H4 (cell line): Measurements from ENCODE around the gene HSPG2. TPM values are rescaled to one million over a fixed set of nuclear protein-coding genes. Genes with fewer than 3 reads are reported as not detected.

Experiments
- DNase-seq: peaks from one replicate; pipeline ENCODE4 v3.0.0-alpha.2; 2015; ENCODE audit warnings: low spot score
- total RNA-seq: library from RNA; depleted of rRNA; stranded (reverse); fragments of >200 nt; shearing (Covaris generic); gene quantifications from 2 replicates; pipeline ENCODE4 v1.2.3, GENCODE V29; 2014

The HSPG2 gene
- total RNA-seq, 1 experiment from 2014 or later, result 8.9 TPM

DNA sequence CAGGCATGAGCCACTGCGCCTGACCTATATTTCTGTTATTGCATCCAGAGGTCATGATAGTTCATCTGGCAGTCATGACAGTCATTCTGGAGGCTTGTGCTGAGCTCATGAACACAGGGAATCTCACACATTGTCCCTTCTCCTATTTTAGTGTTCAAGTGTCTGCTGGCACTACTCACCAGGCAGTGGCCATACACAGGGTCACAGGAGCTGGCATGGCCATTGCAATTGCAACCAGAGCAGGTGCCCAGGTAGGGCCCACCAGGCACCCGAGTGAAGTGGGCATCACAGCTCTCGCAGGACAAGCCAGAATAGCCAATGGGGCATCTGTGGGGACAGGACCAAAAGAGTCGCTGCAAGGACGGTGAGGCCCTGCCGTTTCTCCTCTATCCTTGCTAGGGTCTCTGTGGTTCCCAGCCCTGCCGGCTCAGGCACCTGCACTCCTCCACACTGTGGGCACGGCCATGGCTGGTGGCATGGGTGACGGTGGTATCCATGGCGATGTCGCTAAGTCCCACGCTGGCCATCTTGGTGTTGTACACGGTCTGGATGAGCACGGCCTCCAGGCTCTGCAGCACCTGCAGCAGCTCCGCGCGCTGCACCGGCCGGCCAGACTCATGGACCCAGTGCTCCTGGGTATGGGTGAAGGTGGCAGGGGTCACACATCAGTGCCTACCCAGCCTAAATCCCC, 57.0 kb downstream of the HSPG2 start:
- no peak for DNase-seq

DNA sequence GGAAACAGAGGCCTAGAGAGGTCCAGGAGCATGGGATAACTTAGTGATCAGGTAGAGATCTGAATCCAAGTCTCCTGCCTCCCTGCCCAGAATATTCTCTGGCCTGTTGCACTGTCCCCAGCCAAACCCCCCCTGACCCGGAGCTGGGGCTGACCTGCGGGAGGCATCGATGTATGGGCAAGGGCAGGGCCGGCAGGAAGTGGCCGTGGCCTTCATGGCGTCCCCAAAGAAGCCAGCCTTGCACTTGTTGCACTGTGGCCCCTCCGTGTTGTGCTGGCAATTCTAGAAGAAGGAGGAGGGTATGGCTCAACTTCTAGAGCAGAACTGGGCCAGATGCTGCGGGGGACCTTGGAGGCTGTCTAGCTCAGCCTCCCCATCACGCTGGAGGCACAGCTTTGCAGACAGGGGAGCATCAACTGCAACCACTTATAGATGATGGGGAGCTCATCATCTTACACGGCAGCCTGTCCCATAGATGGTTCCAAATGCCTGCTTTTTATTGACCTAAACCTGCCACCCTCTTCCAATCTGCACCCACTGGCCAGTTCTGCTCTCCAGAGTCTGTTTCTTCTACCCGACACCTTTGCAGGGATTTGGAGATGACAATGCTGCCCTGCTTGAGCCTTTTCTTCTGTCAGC, 58.2 kb downstream of the HSPG2 start:
- no peak for DNase-seq

DNA sequence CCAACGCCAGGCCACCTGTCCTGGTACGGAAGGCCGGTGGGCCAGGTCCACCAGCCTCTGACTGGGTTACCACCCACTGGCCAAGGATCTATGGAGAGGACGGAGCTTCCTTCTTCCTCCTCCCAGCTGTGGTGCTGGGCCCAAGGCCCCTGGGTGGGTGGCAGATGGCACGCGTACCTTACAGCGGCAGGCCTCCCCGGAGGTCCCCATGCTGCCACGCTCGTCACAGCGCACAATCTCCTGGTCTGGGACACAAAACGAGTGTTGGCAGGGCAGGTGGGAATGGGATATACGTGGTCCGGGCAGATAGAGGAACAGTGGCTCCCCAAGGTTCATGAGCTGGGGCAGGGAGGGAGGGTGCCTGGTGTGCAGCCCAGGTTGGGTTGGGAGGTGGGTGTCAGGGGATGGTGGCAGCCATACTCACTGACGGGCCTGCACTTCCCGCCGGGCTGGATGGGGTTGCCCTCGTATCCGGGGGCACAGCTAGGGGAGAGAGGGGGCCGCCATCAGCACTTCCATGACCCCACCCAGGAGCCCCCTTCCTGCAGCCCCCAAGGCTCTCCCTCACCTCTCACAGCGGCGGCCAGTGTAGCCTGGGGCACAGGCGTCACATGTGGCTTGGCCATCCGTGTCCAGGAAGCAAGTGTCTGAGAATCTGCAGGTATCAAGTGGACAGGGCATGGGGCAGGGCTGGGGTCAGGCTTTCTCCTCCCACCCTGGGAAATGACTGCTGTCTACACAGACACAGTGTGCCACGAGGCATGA, 58.9 kb downstream of the HSPG2 start:
- no peak for DNase-seq

DNA sequence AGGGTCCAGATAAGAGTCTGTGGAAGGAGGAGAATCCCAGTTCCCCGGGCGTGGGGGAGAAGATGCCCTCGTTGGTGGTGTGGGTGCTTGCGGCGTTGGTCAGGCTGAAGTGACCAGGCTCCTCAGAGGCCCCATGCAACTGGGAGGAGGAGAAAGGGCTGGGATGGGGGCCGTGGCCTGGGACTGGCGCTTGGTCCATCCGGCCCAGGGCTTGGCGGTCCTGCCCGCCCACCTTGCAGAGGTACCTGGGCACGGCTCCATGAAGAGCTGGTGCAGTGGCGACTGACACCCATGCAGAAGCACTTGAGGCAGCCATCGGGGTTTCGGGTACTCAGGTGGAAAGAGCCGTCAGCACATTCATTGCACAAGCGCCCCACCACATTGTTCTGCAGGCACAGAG, 60.8 kb downstream of the HSPG2 start:
- no peak for DNase-seq

DNA sequence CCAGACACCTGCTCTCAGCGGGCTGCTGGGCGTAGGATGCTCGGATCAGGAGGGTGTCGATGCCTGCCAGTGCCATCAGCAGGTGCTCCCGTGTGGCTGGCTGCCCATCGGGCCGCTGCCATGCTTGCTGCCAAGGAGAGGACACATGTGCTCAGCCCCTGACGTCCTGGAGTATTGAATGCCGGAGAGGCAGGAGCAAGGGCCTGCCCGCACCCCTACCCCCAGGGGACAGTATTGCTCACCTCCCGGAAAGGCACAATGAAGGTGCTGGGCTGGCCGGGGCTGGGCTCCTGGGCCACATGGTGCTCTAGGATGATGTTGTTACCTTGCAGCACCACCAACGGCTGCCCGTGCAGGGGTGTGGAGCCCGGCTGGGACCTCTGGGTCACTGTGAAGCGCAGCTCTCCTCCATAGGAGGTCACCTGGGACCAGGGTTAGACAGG, 61.5 kb downstream of the HSPG2 start:
- DNase-seq, result no peak

DNA sequence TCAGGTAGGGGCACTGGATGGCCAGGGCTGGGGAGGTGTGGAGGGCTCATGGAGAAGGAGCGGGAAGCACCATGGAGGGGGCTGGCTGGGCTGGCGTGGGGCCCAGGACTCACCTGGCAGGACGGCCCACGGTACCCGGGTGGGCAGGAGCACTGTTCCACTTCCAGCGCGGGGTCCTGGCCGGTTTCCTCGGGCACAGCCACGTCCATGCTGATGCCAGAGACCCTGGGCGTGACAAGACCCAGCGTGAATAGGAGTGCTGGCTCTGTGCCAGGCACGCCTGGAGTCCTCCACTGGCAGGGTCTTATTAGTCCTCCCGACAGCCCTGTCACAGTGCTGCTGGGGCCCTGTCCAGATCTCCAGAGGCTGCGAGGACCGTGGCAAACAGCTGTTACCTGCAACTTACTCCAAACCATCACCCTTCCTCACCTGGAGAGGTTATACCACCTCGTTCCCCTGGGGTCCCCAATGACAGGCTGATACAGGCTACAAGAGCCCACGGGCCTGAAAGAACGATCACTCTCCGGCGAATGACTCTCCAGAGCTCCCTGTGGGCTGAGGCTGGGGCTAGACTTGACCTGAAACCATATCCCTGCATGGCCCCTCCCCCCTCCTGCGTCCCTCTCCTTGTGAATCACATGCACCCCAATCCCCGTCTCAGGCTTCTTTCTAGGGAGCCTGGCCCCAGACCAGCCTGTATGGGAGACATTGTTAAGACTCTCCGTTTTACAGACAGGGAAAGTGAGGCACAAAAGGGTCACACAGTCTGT, 62.1 kb downstream of the HSPG2 start:
- no peak for DNase-seq

DNA sequence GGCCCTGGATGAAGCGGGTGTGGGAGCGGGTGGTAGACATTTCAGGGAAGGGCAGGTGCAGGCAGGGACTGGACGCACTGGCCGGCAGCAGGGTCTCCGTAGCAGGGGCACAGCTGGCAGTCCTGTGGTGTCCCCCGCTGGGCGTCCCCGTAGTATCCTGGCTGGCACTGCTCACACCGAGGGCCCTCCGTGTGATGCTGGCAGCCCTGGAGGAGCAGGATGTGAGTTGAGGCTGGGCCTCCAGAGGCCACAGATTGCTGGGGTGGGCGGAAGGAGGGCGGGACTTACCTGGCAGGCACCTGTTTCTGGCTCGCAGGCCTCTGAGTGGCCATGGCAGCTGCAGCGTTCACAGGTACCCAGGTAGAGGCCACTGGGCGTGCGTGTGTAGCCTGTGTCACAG, 62.8 kb downstream of the HSPG2 start:
- DNase-seq, result no peak

DNA sequence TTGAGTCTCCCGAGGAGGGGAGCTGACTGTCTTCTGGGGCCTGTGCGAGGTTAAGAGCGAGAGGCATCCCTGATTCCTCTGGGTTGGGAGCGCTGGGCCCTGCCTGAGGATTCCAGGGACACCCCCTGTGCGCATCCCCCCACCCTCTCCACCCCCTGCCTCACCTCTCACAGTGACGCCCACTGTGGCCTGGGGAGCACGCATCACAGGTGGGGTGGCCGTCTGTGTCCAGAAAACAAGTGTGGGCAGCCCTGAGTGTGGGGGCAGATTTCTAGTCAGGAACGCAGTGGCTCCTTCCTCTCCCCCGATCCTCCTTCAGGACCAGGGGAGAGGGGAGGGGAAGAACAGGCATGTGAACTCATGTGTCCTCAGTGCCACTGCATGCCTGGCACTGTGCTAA, 63.3 kb downstream of the HSPG2 start:
- DNase-seq, result no peak

DNA sequence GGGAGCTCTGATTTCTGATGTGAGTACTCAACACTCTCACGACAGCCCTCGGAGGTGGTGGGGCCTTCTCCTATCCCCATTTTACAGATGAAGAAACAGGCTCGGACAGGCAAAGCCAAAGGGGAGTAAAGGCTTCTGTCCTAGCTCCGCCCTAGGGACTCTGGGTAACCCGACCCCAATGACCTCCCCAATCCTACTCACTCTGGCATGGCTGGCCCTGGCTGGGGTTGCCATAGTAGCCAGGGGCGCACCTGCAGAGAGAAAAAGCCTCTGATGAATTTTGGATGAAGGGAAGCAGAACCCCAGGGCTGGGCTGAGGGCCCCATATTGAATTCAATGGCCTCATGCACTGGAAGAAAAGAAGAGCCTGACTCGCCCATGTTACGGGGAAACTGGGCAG, 63.9 kb downstream of the HSPG2 start:
- no peak for DNase-seq

DNA sequence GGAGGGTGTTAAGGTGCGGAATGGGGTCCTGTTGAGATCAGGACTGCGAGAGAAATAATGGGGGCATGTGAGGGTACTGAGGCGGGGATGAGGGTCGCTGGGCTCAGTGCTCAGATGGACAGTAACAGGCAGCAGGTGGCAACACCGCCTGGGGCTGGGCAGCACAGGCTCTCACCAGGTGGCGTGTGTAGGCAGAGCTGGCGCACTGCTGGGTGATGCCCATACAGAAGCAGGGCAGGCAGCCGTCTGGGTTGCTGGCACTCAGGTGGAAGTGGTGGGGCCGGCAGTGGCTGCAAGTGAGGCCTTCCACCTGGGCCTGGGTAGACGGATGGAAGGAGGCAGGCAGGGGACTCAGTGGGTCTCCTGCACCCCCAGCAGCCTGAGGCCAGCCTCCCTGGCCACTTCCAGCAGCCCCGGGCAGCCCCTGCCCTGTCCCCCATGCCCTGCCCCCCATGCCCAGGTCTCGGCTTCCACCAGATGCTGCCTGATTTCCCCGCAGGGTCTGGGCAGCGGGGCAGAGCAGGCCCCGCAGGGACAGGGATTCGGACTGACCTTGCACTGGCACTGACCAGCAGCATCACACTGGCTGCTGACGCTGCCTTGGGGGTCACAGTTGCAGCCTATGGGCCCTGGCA, 64.5 kb downstream of the HSPG2 start:
- DNase-seq, result no peak

DNA sequence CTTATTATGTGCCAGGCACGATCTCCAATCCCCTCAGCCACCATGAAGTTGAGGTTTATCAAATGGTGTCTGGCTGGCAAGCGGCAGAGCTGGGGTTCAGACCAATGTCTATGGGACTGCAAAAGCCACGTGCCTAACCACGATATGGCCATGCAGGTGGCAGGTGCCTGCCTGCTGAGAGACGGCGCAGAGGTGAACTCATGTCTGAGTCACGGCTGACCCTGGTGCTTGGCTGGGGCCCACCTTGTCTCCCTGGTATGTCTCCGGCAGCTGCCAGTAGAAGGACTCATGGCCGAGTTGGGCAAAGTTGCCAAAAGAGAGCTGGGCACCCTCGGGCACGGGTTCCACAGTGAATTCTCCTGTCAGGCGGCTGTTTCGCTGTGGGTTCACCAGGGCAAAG, 65.2 kb downstream of the HSPG2 start:
- no peak for DNase-seq

DNA sequence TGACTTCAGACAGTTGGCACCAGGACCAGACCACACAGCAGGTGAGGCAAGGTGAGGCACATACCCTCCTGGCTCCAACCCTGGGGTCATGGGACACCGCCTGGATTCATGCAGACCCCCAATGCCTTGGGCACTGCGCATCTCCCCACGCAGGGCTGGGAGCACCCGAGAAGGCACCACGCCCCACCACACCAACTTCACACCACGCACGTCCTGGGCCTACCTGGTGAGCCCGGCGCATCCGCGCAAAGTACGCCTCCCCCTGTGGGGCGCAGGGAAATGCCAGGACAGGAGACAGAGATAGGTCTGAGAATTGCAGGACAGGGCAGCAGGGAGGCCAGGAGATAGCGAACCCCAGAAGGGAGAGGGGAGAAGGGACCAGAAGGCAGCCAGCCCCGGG, 66.5 kb downstream of the HSPG2 start:
- no peak for DNase-seq

DNA sequence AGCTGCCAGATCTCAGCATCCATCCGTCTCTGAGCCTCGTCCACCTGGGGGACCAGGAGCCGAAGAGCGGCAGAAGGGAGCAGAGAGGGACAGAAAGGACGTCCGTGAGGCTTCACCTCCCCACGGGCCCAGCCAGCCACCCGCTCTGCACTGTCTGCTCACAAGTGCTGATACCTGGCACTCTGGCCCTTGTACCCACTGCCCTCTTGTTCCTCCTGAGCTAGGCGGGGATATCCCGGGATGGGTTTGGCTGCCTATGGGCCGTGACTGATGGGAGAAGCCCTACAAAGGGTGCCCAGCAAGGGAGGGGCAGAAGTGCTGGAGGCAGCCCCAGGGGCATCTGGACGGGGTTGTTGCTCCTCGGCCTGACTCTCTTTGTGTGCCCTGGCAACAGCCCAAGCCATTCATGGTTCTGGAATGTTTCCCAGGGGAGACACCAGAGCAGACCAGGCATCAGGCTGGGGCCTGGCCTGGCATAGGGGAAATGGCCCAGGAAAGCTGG, 67.4 kb downstream of the HSPG2 start:
- DNase-seq, result peak; percentile 77

DNA sequence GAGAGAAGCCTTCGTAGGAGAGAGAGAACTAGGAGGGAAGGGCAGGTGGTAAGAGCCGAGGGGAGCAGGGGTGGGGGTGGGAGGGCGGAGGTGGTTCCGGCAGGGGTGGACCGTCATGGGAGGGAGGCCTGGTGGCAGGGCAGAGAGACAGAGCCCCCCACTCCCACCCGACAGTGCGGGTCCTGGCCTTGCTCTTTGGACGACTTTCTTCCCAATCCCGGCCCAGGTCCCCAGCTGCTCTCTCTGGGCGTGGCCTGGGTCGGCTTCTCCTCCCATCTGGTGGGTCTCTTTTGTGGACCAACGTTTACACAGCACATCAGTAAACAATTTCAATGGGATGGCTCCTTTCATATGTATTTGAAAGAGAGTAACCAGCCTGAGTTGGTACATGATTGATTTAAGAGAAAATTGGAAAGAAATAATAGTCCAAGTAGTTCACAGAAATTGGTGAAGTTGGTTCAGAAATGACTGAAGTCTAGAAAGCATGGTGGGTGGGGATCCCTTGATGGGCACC, 68.1 kb downstream of the HSPG2 start:
- no peak for DNase-seq

DNA sequence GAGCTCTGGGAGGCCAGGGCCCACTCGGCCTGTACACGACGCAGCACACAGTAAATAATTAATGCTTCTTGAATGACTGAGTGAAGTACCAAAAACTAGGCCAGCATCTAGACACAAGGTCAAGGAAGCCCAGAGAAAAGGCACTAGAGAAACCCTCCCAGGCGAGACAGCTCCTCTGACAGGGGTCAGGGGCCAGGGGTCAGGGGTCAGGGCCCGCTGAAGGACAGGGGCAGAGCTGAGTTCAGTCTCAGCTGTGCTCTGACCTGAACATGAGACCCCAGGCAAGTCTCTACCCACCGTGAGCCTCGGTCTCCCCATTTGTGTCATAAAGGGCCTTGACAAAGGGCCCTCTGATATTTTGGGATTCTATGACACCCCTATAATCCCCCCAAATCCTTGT, 68.6 kb downstream of the HSPG2 start:
- DNase-seq, result no peak

DNA sequence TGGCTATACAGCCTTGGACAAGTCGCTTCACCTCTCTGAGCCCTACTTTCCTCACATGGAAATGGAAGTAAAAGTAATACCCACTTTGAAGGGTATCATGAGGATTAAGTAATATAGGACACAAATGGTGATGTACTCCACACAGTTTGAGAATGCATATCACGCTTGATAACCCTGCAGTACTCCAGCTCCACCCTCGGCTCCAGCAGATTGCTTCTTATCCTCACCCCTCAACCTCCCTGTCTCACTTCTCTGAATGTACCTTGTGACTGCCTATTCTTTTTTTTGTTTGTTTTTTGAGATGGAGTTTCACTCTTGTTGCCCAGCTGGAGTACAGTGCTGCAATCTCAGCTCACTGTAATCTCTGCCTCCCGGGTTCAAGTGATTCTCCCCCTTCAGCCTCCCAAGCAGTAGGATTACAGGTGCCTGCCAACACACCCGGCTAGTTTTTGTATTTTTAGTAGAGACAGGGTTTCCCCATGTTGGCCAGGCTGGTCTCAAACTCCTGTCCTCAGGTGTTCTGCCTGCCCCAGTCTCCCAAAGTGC, 69.6 kb downstream of the HSPG2 start:
- DNase-seq, result no peak

DNA sequence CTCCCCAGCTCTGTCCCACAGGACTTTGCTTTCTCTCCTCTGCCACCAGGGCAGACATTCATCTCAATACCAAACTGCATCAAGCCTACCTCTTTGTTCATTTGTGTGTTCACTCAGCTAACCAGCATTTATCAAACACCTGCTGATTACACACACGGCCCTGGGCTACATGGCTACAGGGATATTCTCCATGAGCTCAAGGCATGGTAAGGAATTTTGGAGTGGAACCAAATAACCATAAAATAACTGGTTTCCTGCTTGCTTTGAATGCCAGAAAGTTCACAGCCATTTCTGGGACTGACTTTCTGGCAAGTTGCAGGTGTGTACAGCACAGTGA, 70.4 kb downstream of the HSPG2 start:
- no peak for DNase-seq

DNA sequence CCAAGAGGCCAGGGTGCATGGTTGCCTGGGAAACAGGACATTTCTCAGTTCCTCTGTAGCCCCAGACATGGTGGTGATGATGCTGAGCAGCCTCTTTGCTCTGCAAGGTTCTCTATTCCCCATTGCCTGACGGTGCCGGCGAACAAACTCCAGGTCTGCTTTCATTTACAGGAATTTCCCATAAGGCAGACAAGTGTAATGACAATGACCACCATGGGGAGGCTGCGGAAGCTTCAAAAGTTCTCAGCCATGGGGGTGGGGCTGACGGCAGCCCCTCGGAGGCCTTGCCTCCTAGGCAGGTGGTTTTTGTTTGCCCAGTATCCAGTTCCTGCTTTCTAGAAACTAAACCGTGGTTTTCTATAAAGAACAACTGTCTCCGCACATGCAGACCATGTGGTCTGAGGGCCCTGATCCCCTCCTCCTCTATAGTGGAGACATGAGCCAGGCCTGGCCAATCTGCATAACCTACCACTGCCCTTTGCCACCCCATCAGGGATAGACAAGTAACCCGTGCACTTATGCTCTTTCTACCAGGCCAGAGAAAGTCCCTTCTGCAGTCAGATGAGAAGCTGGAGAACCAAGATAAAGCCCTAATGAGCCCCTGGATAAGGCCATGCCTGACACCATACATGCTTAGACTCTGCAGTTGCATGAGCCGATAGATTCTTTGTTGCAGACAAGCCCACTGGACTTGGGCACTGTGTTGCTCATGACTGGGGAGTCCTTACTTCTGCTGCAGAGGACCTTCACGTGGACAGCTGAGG, 71.0 kb downstream of the HSPG2 start:
- DNase-seq, result no peak

DNA sequence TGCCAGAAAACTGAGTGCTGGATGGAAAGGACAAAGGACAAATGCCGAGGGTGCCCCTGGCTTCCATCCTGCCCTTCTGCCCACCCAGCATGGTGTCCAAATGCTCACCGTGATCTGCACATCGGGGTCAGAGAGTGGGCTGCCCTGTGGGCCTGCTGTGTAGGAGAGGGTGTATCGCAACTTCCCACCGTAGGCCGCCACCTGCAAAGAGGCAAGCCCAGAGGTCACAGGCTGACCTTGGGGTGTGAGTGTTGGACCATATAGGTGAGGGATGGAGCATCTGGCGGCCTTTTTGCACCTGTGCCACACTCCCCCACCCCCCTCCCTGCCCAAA, 71.5 kb downstream of the HSPG2 start:
- DNase-seq, result no peak

DNA sequence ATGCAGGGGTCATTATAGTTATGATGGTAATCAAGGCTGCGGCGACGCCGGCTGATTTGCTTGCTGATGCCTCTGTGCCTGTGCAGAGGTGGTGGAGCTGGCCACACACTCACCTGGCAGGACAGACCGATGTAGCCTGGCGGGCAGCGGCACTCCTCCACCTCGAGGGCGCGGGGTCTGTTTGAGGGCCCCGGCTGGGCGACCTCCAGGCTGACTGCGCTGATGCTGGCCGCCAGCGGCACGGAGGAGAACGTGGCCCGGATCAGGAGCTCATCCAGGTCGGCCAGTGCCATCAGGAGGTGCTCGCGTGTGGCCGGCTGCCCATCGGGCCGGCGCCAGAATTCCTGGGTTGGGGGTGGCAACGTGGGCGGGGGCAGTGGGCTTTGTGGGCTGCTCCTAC, 72.4 kb downstream of the HSPG2 start:
- no peak for DNase-seq

DNA sequence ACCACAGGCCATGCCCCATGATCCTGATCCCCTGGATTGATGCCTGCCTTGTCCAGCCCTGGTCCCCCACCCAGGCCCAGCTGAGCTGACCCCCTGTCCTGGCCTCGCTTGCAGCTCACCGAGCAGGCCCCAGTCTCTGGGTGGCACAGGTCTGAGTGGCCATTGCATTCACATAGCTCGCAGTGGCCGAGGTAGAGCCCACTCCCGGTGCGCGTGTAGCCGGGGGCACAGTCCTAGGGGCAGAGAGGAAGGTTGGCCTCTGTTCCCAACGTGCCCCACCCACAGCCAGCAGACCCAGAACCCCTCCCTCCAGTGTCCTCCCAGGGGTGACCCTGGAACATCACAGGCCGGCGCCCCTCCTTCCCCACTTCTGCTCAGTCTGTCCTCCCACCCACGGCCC, 73.1 kb downstream of the HSPG2 start:
- no peak for DNase-seq
